GM12878 (cell line): Measurements from ENCODE around the gene AZU1. TPM values are rescaled to one million over a fixed set of nuclear protein-coding genes. Genes with fewer than 3 reads are reported as not detected.

Source experiments
- ATAC-seq: fragments of 200-7000 bp; cut with Tn5 transposase; 3 replicates; pipeline ENCODE4 v1.9.1; 2020; ENCODE audit warnings: mild to moderate bottlenecking, moderate library complexity
- BruUV-seq: library from RNA; stranded (reverse); fragments of 400-500 nt; replicated peaks from 2 replicates; lab custom pipeline; 2021; lab: Mats Ljungman, UMichigan
- CTCF ChIA-PET: fragments of 300-600 bp; sonication (Branson Sonifier 250); formaldehyde crosslinking; extraction: SDS; loops from one replicate; lab custom pipeline; 2021; ENCODE audit warnings: inconsistent platforms; lab: Yijun Ruan, JAX
- POLR2A ChIA-PET: fragments of 350-600 bp; formaldehyde crosslinking; extraction: SDS; loops from one replicate; lab custom pipeline; 2021; ENCODE audit warnings: inconsistent platforms; lab: Charles Lee
- RAD21 ChIA-PET: fragments of 300-600 bp; sonication (Branson Sonifier 250); formaldehyde crosslinking; loops from one replicate; lab custom pipeline; 2023; ENCODE audit warnings: antibody characterized with exemption; ENCODE audit not compliant: unreplicated experiment; lab: Charles Lee
- SMC1A ChIA-PET: fragments of 300-600 bp; sonication (Branson Sonifier 250); formaldehyde crosslinking; loops from one replicate; lab custom pipeline; 2023; ENCODE audit not compliant: unreplicated experiment, uncharacterized antibody; lab: Charles Lee
- DNase-seq: peaks from one replicate; pipeline ENCODE4 v3.0.0-alpha.2; 2011; ENCODE audit warnings: low read depth, low spot score
- FAIRE-seq: peaks from 3 replicates; lab custom pipeline; 2011; peaks lifted over from hg19 to GRCh38; lab: Jason Lieb, UNC
- H2AFZ ChIP-seq: 2 replicates; pipeline ENCODE4 v1.6.0; 2011; ENCODE audit warnings: low read depth, low read length, control low read depth; ENCODE audit not compliant: control insufficient read depth
- H3K27ac ChIP-seq: 2 replicates; pipeline ENCODE4 v1.5.1; 2011; ENCODE audit warnings: control low read depth; ENCODE audit not compliant: control insufficient read depth, insufficient read depth
- H3K27me3 ChIP-seq, 2 experiments: replicated peaks in 1 of 2; 2 replicates each; pipeline versions ENCODE4 v1.6.0 to v1.6.1; 2011; ENCODE audit warnings: low read length in 1 of 2; ENCODE audit not compliant: control insufficient read depth in 2 of 2, insufficient read depth in 2 of 2
- H3K36me3 ChIP-seq, 2 experiments: 2 replicates each; pipeline ENCODE4 v1.5.1; 2011; ENCODE audit warnings: low read length in 1 of 2; ENCODE audit not compliant: control insufficient read depth in 2 of 2, insufficient read depth in 2 of 2
- H3K4me1 ChIP-seq: 2 replicates; pipeline ENCODE4 v1.6.1; 2011; ENCODE audit warnings: mild to moderate bottlenecking, low read length, moderate library complexity, mixed read lengths; ENCODE audit not compliant: control insufficient read depth, insufficient read depth
- H3K4me2 ChIP-seq: 2 replicates; pipeline ENCODE4 v1.6.0; 2011; ENCODE audit warnings: control low read depth; ENCODE audit not compliant: control insufficient read depth, insufficient read depth
- H3K4me3 ChIP-seq: fragments of 200-600 bp; sonication (generic); 2 replicates; pipeline ENCODE4 v1.5.1; 2016
- H3K79me2 ChIP-seq: 2 replicates; pipeline ENCODE4 v1.6.0; 2011; ENCODE audit warnings: low read length; ENCODE audit not compliant: control insufficient read depth, insufficient read depth
- H3K9ac ChIP-seq: 2 replicates; pipeline ENCODE4 v1.8.0; 2011; ENCODE audit warnings: low read length, control low read depth, mixed read lengths; ENCODE audit not compliant: control insufficient read depth, insufficient read depth
- H3K9me3 ChIP-seq: replicated peaks from 3 replicates; pipeline ENCODE4 v1.5.1; 2011; ENCODE audit warnings: mild to moderate bottlenecking, low read length; ENCODE audit not compliant: control insufficient read depth, insufficient read depth
- H4K20me1 ChIP-seq: 2 replicates; pipeline ENCODE4 v1.6.0; 2011; ENCODE audit not compliant: control insufficient read depth, insufficient read depth
- CHD1 ChIP-seq: IDR thresholded peaks from 2 replicates; pipeline ENCODE4 v1.6.1; 2012; ENCODE audit warnings: low read depth, low read length, improper control_type of control experiment
- CHD4 ChIP-seq: fragments of 200-600 bp; sonication (generic); IDR thresholded peaks from 2 replicates; pipeline ENCODE4 v1.6.1; 2016; ENCODE audit warnings: mild to moderate bottlenecking
- IRF5 ChIP-seq: fragments of 450-650 bp; IDR thresholded peaks from 2 replicates; pipeline ENCODE4 v1.6.1; 2017; ENCODE audit warnings: borderline replicate concordance
- MYC ChIP-seq: IDR thresholded peaks from 2 replicates; pipeline ENCODE4 v1.6.1; 2011; ENCODE audit warnings: mild to moderate bottlenecking, low read length, moderate library complexity, inconsistent platforms; ENCODE audit not compliant: insufficient read depth, insufficient replicate concordance, insufficient read length, severe bottlenecking
- POLR2A ChIP-seq: IDR thresholded peaks from 2 replicates; pipeline ENCODE4 v1.6.1; 2011; ENCODE audit warnings: low read depth, mild to moderate bottlenecking, low read length
- POLR2AphosphoS5 ChIP-seq: IDR thresholded peaks from 2 replicates; pipeline ENCODE4 v1.6.1; 2011; ENCODE audit warnings: mild to moderate bottlenecking, low read length, inconsistent platforms
- RCOR1 ChIP-seq: conservative IDR thresholded peaks from 2 replicates; pipeline ENCODE4 v1.6.1; 2012; ENCODE audit warnings: low read depth, low read length, improper control_type of control experiment
- ZBED1 ChIP-seq: IDR thresholded peaks from 2 replicates; pipeline ENCODE4 v1.6.1; 2016; ENCODE audit warnings: borderline replicate concordance
- ZBTB33 ChIP-seq: fragments of 450-650 bp; IDR thresholded peaks from 2 replicates; pipeline ENCODE4 v1.6.1; 2017; ENCODE audit warnings: mild to moderate bottlenecking
- ZBTB40 ChIP-seq: fragments of 450-650 bp; IDR thresholded peaks from 2 replicates; pipeline ENCODE4 v1.6.1; 2016; ENCODE audit warnings: mild to moderate bottlenecking, moderate library complexity, borderline replicate concordance
- WGBS: methylation state at CpG from one replicate; pipeline ENCODE4 v1.1.6; 2016; ENCODE audit warnings: low lambda C conversion rate; ENCODE audit not compliant: insufficient replicate concordance, insufficient coverage; ENCODE audit errors: missing lambda C conversion rate; 5-methylcytosine and 5-hydroxymethylcytosine counted together
- in situ Hi-C: fragments of 300-500 bp; cut with MboI; formaldehyde crosslinking; loops from 9 replicates; pipeline ENCODE4 v1.14.3; 2018; ENCODE audit warnings: mixed read lengths
- intact Hi-C: fragments of 100-400 bp; cut with micrococcal nuclease; formaldehyde crosslinking; loops from one replicate; pipeline ENCODE4 v1.14.2; 2022; ENCODE audit not compliant: unreplicated experiment
- polyA plus RNA-seq, 11 experiments: library from polyadenylated mRNA; depleted of rRNA in 4 of 11; unstranded in 6 of 11; stranded (reverse) in 5 of 11; fragments of >200 nt; fragmentation: Nextera tagmentation in 4 of 11; fragmentation: Illumina TruSeq in 1 of 11; extraction: Ambion mirVana in 4 of 11; extraction: Trizol in 1 of 11; gene quantifications; 1 replicate in 1 of 11; 2 replicates in 10 of 11; pipeline versions ENCODE4 v1.2.1 to v1.2.3, GENCODE V29; 2011 to 2016; ENCODE audit warnings: inconsistent platforms in 2 of 11, missing spikeins in 2 of 11, low read depth in 1 of 11
- total RNA-seq, 4 experiments: library from RNA; depleted of rRNA in 3 of 4; stranded (reverse); fragments of >200 nt in 3 of 4; fragmentation: Illumina TruSeq in 1 of 4; extraction: Trizol in 1 of 4; gene quantifications; 2 replicates each; pipeline versions ENCODE4 v1.2.1 to v1.2.3, GENCODE V29; 2013 to 2021

Gene AZU1
- total and polyA plus RNA-seq, 10 of the 15 experiments (the other 5 are each of a cell fraction or from before 2014, with no cell fraction given), result not detected

- H3K9ac ChIP-seq, result no peak overlapping the region
- peaks cover 36 to 70% of the 10 kb centered on the region in 2 experiments; a peak in 3 of 4 replicates for H3K36me3 ChIP-seq
- H3K4me1 ChIP-seq, result no peaks in the 10 kb centered on the region
- H4K20me1 ChIP-seq, result peaks cover 8% of the 10 kb centered on the region; the same call in 1 of the 2 replicates
- intact Hi-C loops, result no loop called here
- CTCF ChIA-PET, result no interaction called here
- WGBS, result 93% methylated on average over 34 of the region's 34 CpGs
- no peaks in the 10 kb centered on the region for H3K27me3 ChIP-seq
- H3K79me2 ChIP-seq, result peaks cover 28% of the 10 kb centered on the region
- in situ Hi-C loops, result no loop called here
- ATAC-seq, result no peak
- no peak for DNase-seq
- RAD21 ChIA-PET, result no interaction called here
- no peak for FAIRE-seq
- no peak overlapping the region for H2AFZ ChIP-seq
- no peak overlapping the region for H3K4me3 ChIP-seq
- SMC1A ChIA-PET, result no interaction called here
- H3K9me3 ChIP-seq, result no peaks in the 10 kb centered on the region
- POLR2A ChIA-PET, result no interaction called here
- no peak overlapping the region for H3K4me2 ChIP-seq
- BruUV-seq, result no TSS peak
- H3K27ac ChIP-seq, result no peak overlapping the region
- TF ChIP-seq CHD4 (no peak), POLR2A (peak; percentile 64), MYC (no peak), ZBTB40 (no peak), ZBTB33 (no peak), ZBED1 (no peak), IRF5 (no peak), RCOR1 (no peak), POLR2AphosphoS5 (peak; percentile 57), CHD1 (no peak)
Measured at GRCh38 chr19:806815-807421, 20.7 kb upstream of the AZU1 start.
